HEK293 (cell line): ENCODE data around the gene ZSCAN16.

Experiments
- CTCF ChIA-PET: fragments of 350-600 bp; formaldehyde crosslinking; extraction: SDS; loops from one replicate; lab custom pipeline; 2021; ENCODE audit warnings: antibody characterized with exemption; lab: Yijun Ruan, JAX
- POLR2A ChIA-PET: fragments of 300-600 bp; formaldehyde crosslinking; extraction: SDS; loops from one replicate; lab custom pipeline; 2020; ENCODE audit warnings: antibody characterized with exemption, inconsistent platforms; lab: Yijun Ruan, JAX
- H3K27ac ChIP-seq: fragments of 200-500 bp; sonication (Bioruptor generic); 2 replicates; pipeline ENCODE4 v1.5.1; 2014; ENCODE audit warnings: low read depth, low read length, control low read depth, inconsistent platforms; ENCODE audit errors: extremely low read depth
- H3K36me3 ChIP-seq, 2 experiments: fragments of 200-500 bp in 1 of 2; sonication (Bioruptor generic) in 1 of 2; 1 replicate in 1 of 2; 2 replicates in 1 of 2; pipeline ENCODE4 v1.5.1; 2014 to 2017; ENCODE audit warnings: inconsistent platforms in 2 of 2, low read length in 2 of 2; ENCODE audit not compliant: control insufficient read depth in 2 of 2, insufficient read depth in 1 of 2
- H3K4me1 ChIP-seq: fragments of 200-500 bp; sonication (Bioruptor generic); 2 replicates; pipeline ENCODE4 v1.5.1; 2014; ENCODE audit warnings: mild to moderate bottlenecking, low read length, inconsistent platforms; ENCODE audit not compliant: control insufficient read depth, insufficient read depth
- H3K4me3 ChIP-seq: 2 replicates; pipeline ENCODE4 v1.5.1; 2011; ENCODE audit warnings: low read depth, mild to moderate bottlenecking, control low read depth, low read length, moderate library complexity
- H3K9me3 ChIP-seq: fragments of 200-500 bp; sonication (Bioruptor generic); 2 replicates; pipeline ENCODE4 v1.5.1; 2014; ENCODE audit warnings: low read depth, low read length, inconsistent platforms; ENCODE audit not compliant: control insufficient read depth, insufficient read depth
- BCL11B ChIP-seq: fragments of 450-650 bp; formaldehyde crosslinking; IDR thresholded peaks from 2 replicates; pipeline ENCODE4 v1.5.1; 2016; ENCODE audit warnings: low read depth, missing biosample characterization, missing genetic modification characterization
- IKZF3 ChIP-seq: fragments of 450-650 bp; IDR thresholded peaks from 2 replicates; pipeline ENCODE4 v1.5.0; 2018; ENCODE audit warnings: missing biosample characterization, mild to moderate bottlenecking, missing genetic modification characterization, moderate library complexity
- MZF1 ChIP-seq: fragments of 450-650 bp; formaldehyde crosslinking; IDR thresholded peaks from 2 replicates; pipeline ENCODE4 v1.5.1; 2017; ENCODE audit warnings: missing biosample characterization, missing genetic modification characterization, borderline replicate concordance
- REPIN1 ChIP-seq: fragments of 450-650 bp; formaldehyde crosslinking; IDR thresholded peaks from 2 replicates; pipeline ENCODE4 v1.5.1; 2017; ENCODE audit warnings: missing biosample characterization, missing genetic modification characterization, low read depth
- SETDB1 ChIP-seq: IDR thresholded peaks from one replicate; pipeline ENCODE4 v1.6.1; 2017; ENCODE audit warnings: mild to moderate bottlenecking, low read length, moderate library complexity, mixed read lengths; ENCODE audit not compliant: insufficient read length
- TCF7L2 ChIP-seq: IDR thresholded peaks from 2 replicates; pipeline ENCODE4 v1.6.1; 2011; ENCODE audit warnings: low read depth, mild to moderate bottlenecking, inconsistent platforms, low read length, moderate library complexity, borderline replicate concordance
- ZBTB20 ChIP-seq: fragments of 450-650 bp; formaldehyde crosslinking; IDR thresholded peaks from 2 replicates; pipeline ENCODE4 v1.5.1; 2016; ENCODE audit warnings: missing biosample characterization, missing genetic modification characterization
- ZBTB48 ChIP-seq: fragments of 450-650 bp; formaldehyde crosslinking; IDR thresholded peaks from 2 replicates; pipeline ENCODE4 v1.5.1; 2016; ENCODE audit warnings: missing biosample characterization, missing genetic modification characterization
- ZFP37 ChIP-seq: fragments of 450-650 bp; formaldehyde crosslinking; IDR thresholded peaks from 2 replicates; pipeline ENCODE4 v1.5.1; 2016; ENCODE audit warnings: missing biosample characterization, missing genetic modification characterization
- ZFP69B ChIP-seq: fragments of 450-650 bp; formaldehyde crosslinking; IDR thresholded peaks from 2 replicates; pipeline ENCODE4 v1.5.1; 2016; ENCODE audit warnings: missing biosample characterization, missing genetic modification characterization
- ZNF148 ChIP-seq: fragments of 450-650 bp; formaldehyde crosslinking; IDR thresholded peaks from 2 replicates; pipeline ENCODE4 v1.5.0; 2017; ENCODE audit warnings: missing biosample characterization, missing genetic modification characterization, borderline replicate concordance
- ZNF211 ChIP-seq: fragments of 450-650 bp; formaldehyde crosslinking; IDR thresholded peaks from 2 replicates; pipeline ENCODE4 v1.5.1; 2016; ENCODE audit warnings: low read depth, missing biosample characterization, missing genetic modification characterization
- ZNF239 ChIP-seq: fragments of 450-650 bp; formaldehyde crosslinking; IDR thresholded peaks from 2 replicates; pipeline ENCODE4 v1.5.1; 2016; ENCODE audit warnings: missing biosample characterization, missing genetic modification characterization
- ZNF518A ChIP-seq: fragments of 450-650 bp; formaldehyde crosslinking; conservative IDR thresholded peaks from 2 replicates; pipeline ENCODE4 v1.5.1; 2016; ENCODE audit warnings: low read depth, missing biosample characterization, missing genetic modification characterization
- ZNF626 ChIP-seq: fragments of 450-650 bp; sonication (Bioruptor Pico); formaldehyde crosslinking; IDR thresholded peaks from 2 replicates; pipeline ENCODE4 v1.5.1; 2018; ENCODE audit warnings: missing biosample characterization, missing genetic modification characterization, inconsistent platforms
- ZNF629 ChIP-seq: fragments of 450-650 bp; formaldehyde crosslinking; IDR thresholded peaks from 2 replicates; pipeline ENCODE4 v1.5.1; 2017; ENCODE audit warnings: missing biosample characterization, missing genetic modification characterization
- ZNF785 ChIP-seq: fragments of 450-650 bp; formaldehyde crosslinking; IDR thresholded peaks from 2 replicates; pipeline ENCODE4 v1.5.1; 2016; ENCODE audit warnings: missing biosample characterization, missing genetic modification characterization
- ZNF830 ChIP-seq: fragments of 450-650 bp; IDR thresholded peaks from 2 replicates; pipeline ENCODE4 v1.5.0; 2018; ENCODE audit warnings: missing biosample characterization, missing genetic modification characterization, low read depth, mild to moderate bottlenecking, moderate library complexity
- ZXDB ChIP-seq: fragments of 450-650 bp; formaldehyde crosslinking; IDR thresholded peaks from 2 replicates; pipeline ENCODE4 v1.5.1; 2016; ENCODE audit warnings: missing biosample characterization, missing genetic modification characterization
- TF ChIP-seq, protein P1 (sequence below): fragments of 450-650 bp; formaldehyde crosslinking; IDR thresholded peaks from 2 replicates; pipeline ENCODE4 v1.5.1; 2016; ENCODE audit warnings: missing biosample characterization, missing genetic modification characterization, borderline replicate concordance
- TF ChIP-seq, protein P2 (sequence below): fragments of 450-650 bp; formaldehyde crosslinking; IDR thresholded peaks from 2 replicates; pipeline ENCODE4 v1.5.1; 2016; ENCODE audit warnings: missing biosample characterization, missing genetic modification characterization
- TF ChIP-seq, protein P3 (sequence below): fragments of 450-650 bp; formaldehyde crosslinking; IDR thresholded peaks from 2 replicates; pipeline ENCODE4 v1.5.1; 2016; ENCODE audit warnings: missing biosample characterization, missing genetic modification characterization

The ZSCAN16 gene

DNA sequence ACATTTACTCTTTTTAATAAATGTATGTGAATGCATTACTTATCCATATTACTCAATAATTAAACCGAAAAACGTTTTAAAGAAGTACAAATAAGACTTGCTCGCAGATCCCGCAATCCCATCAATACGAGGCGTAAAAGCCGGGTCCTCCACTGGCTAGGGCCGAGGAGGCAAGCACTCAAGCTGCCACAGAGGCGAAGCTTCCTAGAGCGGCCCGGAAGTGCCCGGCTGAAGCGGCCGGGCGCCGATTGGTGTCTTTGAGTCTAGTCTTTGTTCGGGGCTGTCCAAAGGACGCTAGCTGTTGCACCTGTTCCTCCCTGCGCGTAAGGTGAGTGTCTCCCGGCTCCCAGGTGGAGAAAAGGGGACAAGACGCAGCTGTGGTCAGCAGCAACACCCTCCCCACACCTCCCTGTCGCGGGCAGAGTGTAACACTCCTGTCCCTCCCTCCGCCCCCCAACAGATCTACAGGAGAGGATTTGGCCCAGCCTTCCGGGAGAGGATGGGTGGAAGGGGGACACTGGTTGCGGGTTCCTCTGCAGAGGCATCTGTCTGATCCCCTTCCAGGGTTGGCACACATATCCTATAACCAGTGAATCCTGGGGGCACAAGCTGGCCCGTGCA is at the start of gene ZSCAN16:
Gene ZSCAN16, plus strand, starts transcription at position 260 of the 621 bp plus-strand sequence. CDS start 835 bp downstream, outside the sequence.
- Histone ChIP-seq H3K27ac (peak within 1 kb of the TSS; percentile 42; the same call in 1 of the 2 replicates), H3K9me3 (no peaks in the 10 kb centered on the region), H3K4me3 (peak within 1 kb of the TSS; percentile 76), H3K36me3 (peaks cover 43 to 59% of the 10 kb centered on the region in 2 experiments), H3K4me1 (peaks cover 6% of the 10 kb centered on the region; the same call in 1 of the 2 replicates)
- ChIA-PET POLR2A (interaction anchor here (0.6 to 3.6 kb wide), 22 partner anchors 9 to 463 kb away, joined by 3 to 59 read pairs (median 4); partner anchors contain the start of genes ZKSCAN4, ZKSCAN8, ZSCAN12 and ZSCAN26), CTCF (interaction anchor here (0.6 to 1.1 kb wide), 3 partner anchors 9 to 19 kb away, joined by 3 to 4 read pairs (median 3); no protein-coding TSS in a partner anchor)
- peak; percentile 63 for TF ChIP-seq ZXDB (tag by site-specific recombination)
- no peak for TF ChIP-seq ZNF148 (tag by site-specific recombination)
- no peak for TF ChIP-seq ZNF211 (tag by site-specific recombination)
- TF ChIP-seq REPIN1 (tag by site-specific recombination), result peak; percentile 23; the same call in 1 of the 2 replicates
- 0 out of 2 replicates have a peak, but pooled peaks have one; percentile 67 for TF ChIP-seq ZFP37
- peak; percentile 64 for TF ChIP-seq ZNF518A (tag by site-specific recombination)
- no peak for TF ChIP-seq TCF7L2
- no peak for TF ChIP-seq SETDB1
- no peak for TF ChIP-seq ZNF239 (tag by site-specific recombination)
- TF ChIP-seq, protein P1, sequence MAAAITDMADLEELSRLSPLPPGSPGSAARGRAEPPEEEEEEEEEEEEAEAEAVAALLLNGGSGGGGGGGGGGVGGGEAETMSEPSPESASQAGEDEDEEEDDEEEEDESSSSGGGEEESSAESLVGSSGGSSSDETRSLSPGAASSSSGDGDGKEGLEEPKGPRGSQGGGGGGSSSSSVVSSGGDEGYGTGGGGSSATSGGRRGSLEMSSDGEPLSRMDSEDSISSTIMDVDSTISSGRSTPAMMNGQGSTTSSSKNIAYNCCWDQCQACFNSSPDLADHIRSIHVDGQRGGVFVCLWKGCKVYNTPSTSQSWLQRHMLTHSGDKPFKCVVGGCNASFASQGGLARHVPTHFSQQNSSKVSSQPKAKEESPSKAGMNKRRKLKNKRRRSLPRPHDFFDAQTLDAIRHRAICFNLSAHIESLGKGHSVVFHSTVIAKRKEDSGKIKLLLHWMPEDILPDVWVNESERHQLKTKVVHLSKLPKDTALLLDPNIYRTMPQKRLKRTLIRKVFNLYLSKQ (tag by site-specific recombination), result no peak
- TF ChIP-seq, protein P2, sequence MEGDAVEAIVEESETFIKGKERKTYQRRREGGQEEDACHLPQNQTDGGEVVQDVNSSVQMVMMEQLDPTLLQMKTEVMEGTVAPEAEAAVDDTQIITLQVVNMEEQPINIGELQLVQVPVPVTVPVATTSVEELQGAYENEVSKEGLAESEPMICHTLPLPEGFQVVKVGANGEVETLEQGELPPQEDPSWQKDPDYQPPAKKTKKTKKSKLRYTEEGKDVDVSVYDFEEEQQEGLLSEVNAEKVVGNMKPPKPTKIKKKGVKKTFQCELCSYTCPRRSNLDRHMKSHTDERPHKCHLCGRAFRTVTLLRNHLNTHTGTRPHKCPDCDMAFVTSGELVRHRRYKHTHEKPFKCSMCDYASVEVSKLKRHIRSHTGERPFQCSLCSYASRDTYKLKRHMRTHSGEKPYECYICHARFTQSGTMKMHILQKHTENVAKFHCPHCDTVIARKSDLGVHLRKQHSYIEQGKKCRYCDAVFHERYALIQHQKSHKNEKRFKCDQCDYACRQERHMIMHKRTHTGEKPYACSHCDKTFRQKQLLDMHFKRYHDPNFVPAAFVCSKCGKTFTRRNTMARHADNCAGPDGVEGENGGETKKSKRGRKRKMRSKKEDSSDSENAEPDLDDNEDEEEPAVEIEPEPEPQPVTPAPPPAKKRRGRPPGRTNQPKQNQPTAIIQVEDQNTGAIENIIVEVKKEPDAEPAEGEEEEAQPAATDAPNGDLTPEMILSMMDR, result no peak
- TF ChIP-seq MZF1 (tag by site-specific recombination), result no peak
- TF ChIP-seq ZFP69B (tag by site-specific recombination), result peak; percentile 51; the same call in 1 of the 2 replicates
- no peak for TF ChIP-seq IKZF3
- TF ChIP-seq ZNF626 (tag by site-specific recombination), result no peak
- TF ChIP-seq ZBTB20 (tag by site-specific recombination), result peak; percentile 89
- TF ChIP-seq ZBTB48 (tag by site-specific recombination), result no peak
- TF ChIP-seq, protein P3, sequence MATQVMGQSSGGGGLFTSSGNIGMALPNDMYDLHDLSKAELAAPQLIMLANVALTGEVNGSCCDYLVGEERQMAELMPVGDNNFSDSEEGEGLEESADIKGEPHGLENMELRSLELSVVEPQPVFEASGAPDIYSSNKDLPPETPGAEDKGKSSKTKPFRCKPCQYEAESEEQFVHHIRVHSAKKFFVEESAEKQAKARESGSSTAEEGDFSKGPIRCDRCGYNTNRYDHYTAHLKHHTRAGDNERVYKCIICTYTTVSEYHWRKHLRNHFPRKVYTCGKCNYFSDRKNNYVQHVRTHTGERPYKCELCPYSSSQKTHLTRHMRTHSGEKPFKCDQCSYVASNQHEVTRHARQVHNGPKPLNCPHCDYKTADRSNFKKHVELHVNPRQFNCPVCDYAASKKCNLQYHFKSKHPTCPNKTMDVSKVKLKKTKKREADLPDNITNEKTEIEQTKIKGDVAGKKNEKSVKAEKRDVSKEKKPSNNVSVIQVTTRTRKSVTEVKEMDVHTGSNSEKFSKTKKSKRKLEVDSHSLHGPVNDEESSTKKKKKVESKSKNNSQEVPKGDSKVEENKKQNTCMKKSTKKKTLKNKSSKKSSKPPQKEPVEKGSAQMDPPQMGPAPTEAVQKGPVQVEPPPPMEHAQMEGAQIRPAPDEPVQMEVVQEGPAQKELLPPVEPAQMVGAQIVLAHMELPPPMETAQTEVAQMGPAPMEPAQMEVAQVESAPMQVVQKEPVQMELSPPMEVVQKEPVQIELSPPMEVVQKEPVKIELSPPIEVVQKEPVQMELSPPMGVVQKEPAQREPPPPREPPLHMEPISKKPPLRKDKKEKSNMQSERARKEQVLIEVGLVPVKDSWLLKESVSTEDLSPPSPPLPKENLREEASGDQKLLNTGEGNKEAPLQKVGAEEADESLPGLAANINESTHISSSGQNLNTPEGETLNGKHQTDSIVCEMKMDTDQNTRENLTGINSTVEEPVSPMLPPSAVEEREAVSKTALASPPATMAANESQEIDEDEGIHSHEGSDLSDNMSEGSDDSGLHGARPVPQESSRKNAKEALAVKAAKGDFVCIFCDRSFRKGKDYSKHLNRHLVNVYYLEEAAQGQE (tag by site-specific recombination), result peak; percentile 55
- TF ChIP-seq ZNF830 (tag by site-specific recombination), result no peak
- peak; percentile 69; the same call in 1 of the 2 replicates for TF ChIP-seq BCL11B (tag by site-specific recombination)
- TF ChIP-seq ZNF629, result peak; percentile 68
- TF ChIP-seq ZNF785 (tag by site-specific recombination), result no peak
